Cardiac septum (tissue), 1 donor: ENCODE results near the gene CTNNA3. TPM values are rescaled to one million over a fixed set of nuclear protein-coding genes. Genes with fewer than 3 reads are reported as not detected.

Experiments
- DNase-seq: peaks from one replicate; pipeline ENCODE4 v3.0.0-alpha.2; 2020; ENCODE audit warnings: low spot score
- intact Hi-C: fragments of 100-400 bp; cut with DNase I; formaldehyde crosslinking; loops from one replicate; pipeline ENCODE4 v1.14.0; 2022
- microRNA-seq: library from miRNA; unstranded; fragments of <30 nt; microRNA quantifications from one replicate; pipeline ENCODE4 v1.2.0, GENCODE V29; 2020
- total RNA-seq: library from RNA; stranded (reverse); fragmentation: NEBNext Ultra II Directional; extraction: Animal tissue kit (Norgen Biotek cat#: 25700); gene quantifications from one replicate; pipeline ENCODE4 v1.2.1, GENCODE V29; 2021
- donor health status: DM: no; HTN: no; CAD: no.

Gene CTNNA3
- total RNA-seq, 1 donor from 2014 or later, result 198 TPM

DNA sequence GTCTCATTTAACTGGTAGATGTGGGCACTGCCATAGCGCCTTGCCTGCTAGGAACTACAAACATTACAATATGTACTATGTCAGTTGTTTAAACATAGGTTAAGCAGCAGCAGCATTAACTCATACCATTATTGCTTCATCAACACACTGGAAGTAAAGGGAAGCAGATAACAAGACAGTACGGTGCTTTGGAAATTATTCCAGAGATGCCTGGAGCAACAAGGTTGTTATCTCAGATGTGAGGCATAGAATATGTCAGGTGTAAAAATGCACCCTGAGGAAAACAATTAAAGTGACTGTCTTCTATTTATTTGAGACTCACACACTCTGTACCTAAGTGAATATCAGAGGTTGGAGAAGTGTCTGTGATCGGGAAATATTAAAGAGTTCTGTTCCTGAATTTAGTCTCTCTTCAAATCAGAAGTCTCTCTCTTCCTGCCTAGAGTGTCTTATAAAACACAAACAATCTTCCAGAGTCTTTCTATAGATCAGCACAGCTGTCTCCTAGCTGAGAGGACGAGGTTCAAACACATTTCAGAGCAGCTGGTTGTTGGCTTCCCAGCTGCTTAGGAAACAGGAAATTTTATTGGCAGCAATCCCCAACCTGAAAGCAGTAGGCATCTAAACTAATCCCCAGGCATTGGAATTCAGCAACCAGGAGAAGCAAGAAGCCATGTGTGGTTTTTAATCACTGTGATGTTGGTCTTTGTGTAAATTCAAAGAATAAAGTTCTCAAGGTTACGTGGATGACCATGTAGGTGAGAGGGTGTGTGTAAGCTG is 1764.5 kb downstream of the CTNNA3 start:
- no peak for DNase-seq
- intact Hi-C loops, result no loop called here

DNA sequence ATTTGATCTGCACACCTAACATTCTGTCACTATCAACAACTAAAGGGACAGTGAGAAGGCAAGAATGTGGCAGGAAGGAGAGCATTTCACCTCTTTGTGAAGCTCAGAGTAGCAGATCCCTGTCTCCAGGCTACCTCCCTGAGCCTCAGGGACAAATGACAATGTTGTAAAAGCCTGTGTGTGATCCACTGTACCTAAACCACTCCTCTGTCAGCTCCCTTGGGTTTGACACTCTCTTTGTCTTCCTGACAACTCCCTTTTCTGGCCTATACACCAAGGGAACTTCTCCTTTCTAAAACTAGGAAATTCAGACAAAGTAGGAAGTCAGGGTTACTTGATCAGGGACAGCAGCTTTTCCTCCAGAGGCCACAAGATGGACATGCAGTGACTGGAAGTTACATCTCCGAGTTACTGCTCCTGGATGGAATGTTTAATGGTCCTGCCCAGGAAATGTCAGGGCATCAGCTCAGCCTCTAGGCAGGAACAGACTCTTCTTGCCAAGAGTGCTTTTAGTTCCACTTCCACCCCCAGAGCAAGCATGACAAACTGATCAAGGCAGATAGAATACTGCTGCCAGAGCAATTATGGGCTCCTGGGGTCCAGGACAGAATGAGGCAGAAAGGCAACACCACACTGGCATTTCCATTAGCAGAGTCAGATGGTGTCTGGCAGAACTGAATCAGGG is 1784.7 kb downstream of the CTNNA3 start:
- intact Hi-C loops, result no loop called here

DNA sequence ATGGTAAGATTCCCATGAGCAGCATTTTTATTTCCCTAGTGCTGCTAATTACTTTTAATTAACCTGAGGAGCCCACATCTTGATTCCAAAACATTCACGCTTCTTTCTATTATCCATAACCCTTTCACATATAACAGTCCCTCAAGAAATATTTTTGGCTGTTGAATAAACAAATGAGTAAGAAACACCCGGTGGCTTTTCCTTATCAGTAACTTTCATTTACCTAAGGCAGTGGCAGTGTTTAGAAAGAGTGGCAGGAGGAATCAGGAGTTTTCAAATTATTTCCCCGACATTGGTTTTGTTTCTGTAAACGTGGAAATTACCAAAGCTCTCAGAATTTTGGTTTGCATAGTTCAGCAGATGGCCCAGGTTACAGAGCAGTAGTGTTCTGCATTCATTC is 1785.8 kb downstream of the CTNNA3 start:
- DNase-seq, result no peak
- intact Hi-C loops, result no loop called here

More for the DNA sequence above, 1784.7 kb downstream of the CTNNA3 start:
- DNase-seq, result no peak

DNA sequence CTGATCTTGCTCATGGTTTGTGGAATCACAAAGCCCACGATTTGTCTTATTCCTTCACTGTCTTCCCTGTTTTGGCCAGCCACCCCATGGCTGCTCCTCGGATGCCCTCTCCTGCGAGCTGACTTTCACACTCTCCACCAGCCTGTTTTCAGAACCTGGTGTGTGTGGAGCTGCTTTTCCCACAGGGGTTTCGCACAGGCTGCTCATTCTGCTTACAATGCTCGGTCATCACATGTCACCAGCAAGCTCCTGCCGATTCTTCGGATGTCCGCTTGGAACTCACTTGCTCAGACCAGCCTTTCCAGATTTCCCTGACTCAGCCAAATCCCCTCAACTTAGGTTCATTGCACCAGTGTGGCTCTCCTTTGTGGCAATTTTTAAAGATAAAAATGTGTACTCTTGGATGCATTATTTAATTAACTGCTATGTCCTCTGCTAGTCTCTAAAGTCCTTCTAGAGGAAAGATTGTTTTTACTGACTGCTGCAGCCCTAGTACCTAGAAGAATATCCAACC is 1788.7 kb downstream of the CTNNA3 start:
- intact Hi-C loops, result no loop called here
- DNase-seq, result no peak

DNA sequence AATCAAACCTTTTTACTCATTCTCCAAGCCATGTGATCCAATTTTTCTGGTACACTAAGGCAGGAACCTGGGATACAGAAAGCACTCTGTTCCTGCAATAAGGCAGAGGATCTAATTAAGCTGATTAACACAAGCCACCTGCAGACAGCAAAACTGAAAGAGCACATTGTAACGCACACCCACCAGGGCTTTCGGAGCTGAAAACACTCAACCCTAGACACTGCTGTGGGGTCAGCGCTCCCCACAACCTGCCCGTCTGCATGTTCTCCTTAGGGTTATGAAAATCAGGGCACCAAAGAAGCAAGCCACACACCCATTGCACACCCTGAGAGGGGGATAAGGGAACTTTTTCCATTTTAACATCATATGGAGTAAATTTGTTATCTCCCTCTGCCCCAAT is 1792.4 kb downstream of the CTNNA3 start:
- intact Hi-C loops, result no loop called here
- no peak for DNase-seq

DNA sequence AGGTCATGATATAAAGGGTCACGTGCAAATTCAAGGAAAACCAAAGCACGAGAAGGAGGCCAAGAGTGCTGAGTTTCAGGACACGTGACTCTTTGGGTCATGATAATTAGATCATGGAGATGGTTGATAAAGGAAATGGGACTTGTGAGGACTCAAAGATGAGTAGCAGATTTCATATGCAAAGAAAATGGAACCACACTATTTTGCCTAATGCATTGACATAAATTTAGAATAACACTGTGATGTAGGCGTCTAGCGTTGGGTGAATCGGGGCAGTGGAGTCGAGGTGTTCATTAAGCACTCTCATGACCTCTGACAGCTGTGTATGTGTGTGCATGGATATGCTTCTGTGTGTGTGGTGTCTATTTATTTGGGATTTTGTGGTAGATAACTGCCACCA is 1795.7 kb downstream of the CTNNA3 start:
- DNase-seq, result no peak
- intact Hi-C loops, result no loop called here

DNA sequence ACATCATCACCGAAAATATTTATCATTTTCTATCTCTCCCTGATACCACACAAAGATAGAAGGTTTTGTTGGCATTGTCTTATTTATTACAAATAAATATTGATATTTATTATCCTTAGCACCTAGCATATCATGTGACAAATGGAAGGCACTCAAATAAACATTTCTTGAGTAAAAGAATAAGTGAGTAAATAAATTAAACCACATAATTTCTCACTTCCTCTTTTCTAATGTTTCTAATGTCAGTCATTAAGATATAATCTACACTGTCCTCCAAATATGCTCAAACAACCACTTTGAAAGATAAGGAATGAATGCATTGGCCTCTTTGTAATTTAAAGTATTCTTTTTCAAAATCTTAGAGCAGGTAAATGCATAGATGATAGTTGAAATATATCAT is 1797.9 kb downstream of the CTNNA3 start:
- intact Hi-C loops, result no loop called here
- DNase-seq, result no peak

DNA sequence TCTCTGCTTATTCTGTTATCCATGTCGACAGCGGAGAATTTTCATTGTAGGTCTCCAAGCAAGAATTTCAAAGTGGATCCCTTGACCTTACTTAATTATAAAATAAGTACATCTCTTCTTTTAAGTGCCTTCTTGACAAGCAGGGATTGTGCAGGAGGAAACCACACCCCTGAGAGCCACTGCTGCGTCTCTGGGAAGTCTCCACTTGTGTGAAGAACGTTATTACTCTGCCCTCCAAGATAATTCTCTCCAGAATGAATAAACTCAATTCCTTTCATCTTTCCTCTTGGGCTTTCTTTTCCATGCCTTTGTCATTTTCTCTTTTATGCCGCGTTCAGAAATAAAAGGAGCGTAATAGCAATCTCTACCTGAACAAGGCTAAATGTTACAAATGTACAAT is 1801.0 kb downstream of the CTNNA3 start:
- intact Hi-C loops, result no loop called here
- DNase-seq, result no peak

DNA sequence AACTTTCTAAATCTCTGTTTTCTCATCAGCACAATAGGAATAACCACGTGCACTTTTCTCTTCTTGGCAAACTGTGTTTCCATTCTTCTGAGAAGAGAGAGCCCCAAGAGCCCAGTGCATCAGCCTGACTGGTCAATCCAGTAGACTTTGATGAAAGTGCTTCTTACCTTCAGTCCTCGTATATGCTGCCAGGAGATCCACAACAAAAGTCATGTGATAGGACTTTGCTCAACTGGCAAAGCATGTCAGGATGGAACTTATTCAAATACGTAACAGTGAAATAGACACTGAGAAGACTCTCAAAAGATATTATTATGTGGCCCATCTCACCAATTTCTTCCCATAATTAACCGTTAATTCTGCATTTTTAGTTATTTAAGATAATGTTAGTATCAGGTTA is 1801.6 kb downstream of the CTNNA3 start:
- intact Hi-C loops, result no loop called here
- no peak for DNase-seq

DNA sequence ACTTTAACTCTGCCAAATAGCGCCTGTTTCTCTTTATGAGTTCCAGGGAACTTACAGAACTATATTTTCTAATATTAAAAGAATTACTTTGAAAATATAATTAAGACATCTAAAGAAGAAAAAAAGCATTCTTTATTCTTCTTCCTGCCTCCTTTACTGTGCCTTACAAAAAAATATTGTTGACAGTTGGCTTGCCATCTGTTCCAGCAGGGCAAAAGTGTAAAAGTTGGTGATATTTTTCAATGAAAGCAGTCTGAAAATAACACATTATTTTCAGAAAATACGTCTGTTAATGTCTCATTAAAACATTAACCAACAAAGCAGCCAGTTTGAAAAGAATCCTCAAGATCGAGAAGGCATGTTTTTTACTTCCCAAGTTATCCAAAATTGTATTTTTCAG is 1802.3 kb downstream of the CTNNA3 start:
- DNase-seq, result no peak
- intact Hi-C loops, result no loop called here

DNA sequence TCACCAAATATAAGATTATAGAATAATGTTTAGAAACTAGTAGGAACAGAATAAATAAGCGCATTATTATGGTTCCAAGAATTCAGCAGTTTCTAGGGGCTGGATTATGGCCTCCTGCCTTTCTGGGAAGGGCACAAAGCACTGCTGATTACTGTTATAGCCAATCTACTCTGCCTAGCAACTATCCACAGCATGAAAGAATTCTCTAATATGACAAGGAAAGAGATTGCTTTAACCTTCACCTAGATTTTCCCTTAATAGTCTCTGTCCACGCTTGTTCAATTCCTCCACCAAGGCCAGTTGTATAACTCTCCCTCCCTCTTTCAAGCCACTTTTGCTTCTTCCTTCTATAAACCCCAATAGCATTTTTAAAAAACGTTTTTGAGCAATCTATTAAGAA is 1803.7 kb downstream of the CTNNA3 start:
- no peak for DNase-seq
- intact Hi-C loops, result no loop called here

DNA sequence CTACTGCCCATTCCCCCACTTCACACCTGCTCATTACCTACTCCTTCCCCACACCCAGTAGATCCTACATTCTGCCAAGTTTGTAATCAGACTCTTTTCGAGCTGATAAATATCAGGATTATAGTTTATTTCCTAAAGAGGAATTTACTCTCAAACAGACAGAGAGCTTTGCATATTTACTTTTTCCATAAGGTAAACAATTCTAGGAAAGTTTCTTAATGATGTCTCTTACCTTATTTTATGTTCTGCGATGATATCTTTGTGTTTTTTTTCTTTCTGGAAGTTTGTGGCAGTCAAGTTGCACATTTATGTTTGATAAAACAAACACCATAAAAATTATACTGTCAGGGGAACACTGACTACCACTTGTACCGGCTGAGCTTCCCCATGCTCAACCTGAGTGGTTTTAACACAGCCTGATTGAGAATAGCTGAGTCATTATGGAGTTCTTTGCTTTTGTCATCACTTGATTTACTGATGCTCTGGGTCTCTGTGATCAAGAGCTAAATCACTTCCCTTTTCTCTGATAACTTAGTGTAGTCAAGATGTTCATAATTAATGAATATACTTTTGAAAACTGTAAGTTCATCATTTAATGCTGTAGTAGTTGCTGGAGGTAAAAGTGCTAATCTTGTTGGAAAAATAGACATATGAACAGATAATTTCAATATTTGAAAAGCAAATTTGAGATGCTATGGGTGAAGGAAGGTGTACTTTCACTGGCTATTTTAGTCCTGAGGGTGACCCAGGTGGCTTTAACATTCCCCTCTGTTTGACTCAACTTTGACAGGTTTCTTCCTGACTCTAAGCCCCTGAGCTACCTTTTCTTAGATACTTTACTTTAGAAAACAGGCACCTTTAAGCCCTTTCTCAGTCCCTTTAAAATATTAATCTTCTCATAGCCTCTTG is 1804.7 kb downstream of the CTNNA3 start:
- no peak for DNase-seq
- intact Hi-C loops, result no loop called here

DNA sequence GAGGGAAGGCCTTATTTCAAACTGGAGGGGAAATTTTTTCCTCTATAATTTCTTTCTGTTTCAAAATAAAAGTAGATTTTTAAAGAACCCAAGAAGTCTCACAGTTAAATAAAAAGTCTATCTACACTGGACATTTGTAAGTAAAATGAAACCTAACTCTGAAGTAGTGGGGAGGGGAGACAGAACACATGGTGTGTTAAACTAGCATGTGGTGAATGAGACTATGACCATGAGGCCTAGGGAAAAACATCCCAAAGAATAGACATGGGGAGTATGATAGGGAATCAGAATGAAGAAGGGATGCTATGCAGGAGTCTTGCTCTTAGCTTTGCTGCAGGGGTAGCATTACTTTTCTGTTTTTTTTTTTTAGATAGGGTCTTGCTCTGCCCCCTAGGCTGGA is 1831.5 kb downstream of the CTNNA3 start:
- intact Hi-C loops, result no loop called here
- DNase-seq, result no peak

DNA sequence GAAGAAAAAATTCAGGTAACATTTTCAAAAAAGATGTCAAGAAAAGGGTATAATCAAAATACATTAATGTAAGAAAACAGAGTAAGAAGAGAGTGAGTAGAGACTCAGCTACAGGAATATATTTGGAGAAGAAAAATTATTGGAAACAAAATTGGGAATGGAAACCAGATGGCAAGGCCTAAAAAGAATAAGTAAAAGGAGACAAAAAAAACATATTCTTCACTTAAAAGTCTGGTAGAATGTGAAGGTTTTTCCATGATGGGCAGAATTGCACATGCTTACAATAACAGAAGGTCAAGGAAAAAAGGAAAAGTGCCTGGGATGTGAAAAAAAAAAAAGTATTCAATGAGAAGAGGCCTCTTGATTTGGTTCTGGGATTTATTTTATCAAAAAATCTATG is 1832.0 kb downstream of the CTNNA3 start:
- intact Hi-C loops, result no loop called here
- DNase-seq, result no peak

Small RNA genes within 50 kb of the gene (microRNA-seq; reads per million reads assigned to microRNA genes)
- gene MIR7151, result 6.7 reads per million, percentile 15 among the genes with 10 or more reads in this experiment

Other genes with a start within 250 kb of the CTNNA3 start
- gene DNAJC12, start 142.0 kb upstream of the CTNNA3 start, total RNA-seq, result 4.0 TPM
- gene SIRT1, start 188.5 kb upstream of the CTNNA3 start, total RNA-seq, result 16.1 TPM